ENCODE data around the gene PLGRKT. TPM values are rescaled to one million over a fixed set of nuclear protein-coding genes. Genes with fewer than 3 reads are reported as not detected.
A peak's percentile ranks its signal among the peaks of the same experiment; 100 is the strongest.
"Not testable (repeated sequence)": the region's sequence is repeated elsewhere in the genome, so short reads cannot be mapped to it uniquely, and the experiment has no call there.

The PLGRKT gene
- total RNA-seq, 1 donor from 2014 or later, result 13.9 TPM

- H3K4me3 Mint-ChIP-seq (ENCODE audit: unreplicated experiment), result no peak overlapping the region
- H3K27ac Mint-ChIP-seq (ENCODE audit: unreplicated experiment), result no peak overlapping the region
Observed at GRCh38 chr9:5352637-5353248, 85.0 kb downstream of the PLGRKT start.

GRCh38 chr9:5338992-5339981 is 98.4 kb downstream of the PLGRKT start, which contains the start of gene RLN1:
Gene RLN1, minus strand, starts transcription at chr9:5339876. Its CDS starts 130 bp downstream, at chr9:5339746.
- not testable (repeated sequence) for H3K9me3 Mint-ChIP-seq (ENCODE audit: unreplicated experiment); DNase-seq (ENCODE audit: extremely low spot score, unreplicated experiment)
- H3K4me3 Mint-ChIP-seq (ENCODE audit: unreplicated experiment), result peak within 1 kb of the TSS; percentile 45

More at GRCh38 chr9:5352637-5353248, 85.0 kb downstream of the PLGRKT start:
- DNase-seq (ENCODE audit: extremely low spot score, unreplicated experiment), result no peak
- peaks cover 20% of the 10 kb centered on the region for H3K9me3 Mint-ChIP-seq (ENCODE audit: unreplicated experiment)
- peaks cover 16% of the 10 kb centered on the region for H3K27me3 Mint-ChIP-seq (ENCODE audit: unreplicated experiment)
- H3K4me1 Mint-ChIP-seq (ENCODE audit: unreplicated experiment), result no peaks in the 10 kb centered on the region
- no peak for TF ChIP-seq CTCF (IDR thresholded peaks at IDR 0.05)
- peaks cover 3% of the 10 kb centered on the region for H3K36me3 Mint-ChIP-seq (ENCODE audit: unreplicated experiment)

GRCh38 chr9:5336688-5337087 is 101.0 kb downstream of the PLGRKT start:
- no peak overlapping the region for H3K4me3 Mint-ChIP-seq (ENCODE audit: unreplicated experiment)
- TF ChIP-seq CTCF (IDR thresholded peaks at IDR 0.05), result no peak
- H3K27ac Mint-ChIP-seq (ENCODE audit: unreplicated experiment), result no peak overlapping the region
- peaks cover 57% of the 10 kb centered on the region for H3K27me3 Mint-ChIP-seq (ENCODE audit: unreplicated experiment)
- DNase-seq (ENCODE audit: extremely low spot score, unreplicated experiment), result no peak
- H3K4me1 Mint-ChIP-seq (ENCODE audit: unreplicated experiment), result peaks cover 3% of the 10 kb centered on the region
- H3K36me3 Mint-ChIP-seq (ENCODE audit: unreplicated experiment), result no peaks in the 10 kb centered on the region
- H3K9me3 Mint-ChIP-seq (ENCODE audit: unreplicated experiment), result no peaks in the 10 kb centered on the region

More at GRCh38 chr9:5338992-5339981, 98.4 kb downstream of the PLGRKT start, which contains the start of gene RLN1:
- H3K4me1 Mint-ChIP-seq (ENCODE audit: unreplicated experiment); H3K36me3 Mint-ChIP-seq (ENCODE audit: unreplicated experiment); H3K27ac Mint-ChIP-seq (ENCODE audit: unreplicated experiment): not testable (repeated sequence)
- H3K27me3 Mint-ChIP-seq (ENCODE audit: unreplicated experiment), result peaks cover 63% of the 10 kb centered on the region

- H3K4me1 Mint-ChIP-seq (ENCODE audit: unreplicated experiment); H3K4me3 Mint-ChIP-seq (ENCODE audit: unreplicated experiment); H3K27ac Mint-ChIP-seq (ENCODE audit: unreplicated experiment); H3K9me3 Mint-ChIP-seq (ENCODE audit: unreplicated experiment); H3K36me3 Mint-ChIP-seq (ENCODE audit: unreplicated experiment); DNase-seq (ENCODE audit: extremely low spot score, unreplicated experiment): not testable (repeated sequence)
- peaks cover 61% of the 10 kb centered on the region for H3K27me3 Mint-ChIP-seq (ENCODE audit: unreplicated experiment)
Observed at GRCh38 chr9:5331276-5331675, 106.4 kb downstream of the PLGRKT start.

GRCh38 chr9:5326893-5327548 is 110.7 kb downstream of the PLGRKT start:
- Mint-ChIP-seq H3K9me3 (ENCODE audit: unreplicated experiment) (no peaks in the 10 kb centered on the region), H3K36me3 (ENCODE audit: unreplicated experiment) (no peaks in the 10 kb centered on the region), H3K27ac (ENCODE audit: unreplicated experiment) (no peak overlapping the region), H3K4me1 (ENCODE audit: unreplicated experiment) (no peaks in the 10 kb centered on the region), H3K4me3 (ENCODE audit: unreplicated experiment) (no peak overlapping the region), H3K27me3 (ENCODE audit: unreplicated experiment) (peaks cover 54% of the 10 kb centered on the region)
- no peak for TF ChIP-seq CTCF (IDR thresholded peaks at IDR 0.05)
- no peak for DNase-seq (ENCODE audit: extremely low spot score, unreplicated experiment)
